GM23338 (cell line): ENCODE results near the gene IER5L.

ENCODE experiments used
- EZH2 ChIP-seq: fragments of 200-600 bp; sonication (generic); IDR thresholded peaks from one replicate; pipeline ENCODE4 v1.8.0; 2017; ENCODE audit warnings: antibody characterized with exemption, mild to moderate bottlenecking, low read depth; ENCODE audit not compliant: unreplicated experiment
- EZH2phosphoT487 ChIP-seq: fragments of 200-600 bp; sonication (generic); IDR thresholded peaks from one replicate; pipeline ENCODE4 v1.8.1; 2018; ENCODE audit warnings: antibody characterized with exemption; ENCODE audit not compliant: unreplicated experiment
- POLR2AphosphoS5 ChIP-seq: IDR thresholded peaks from 2 replicates; pipeline ENCODE4 v1.6.1; 2016; ENCODE audit warnings: antibody characterized with exemption, low read depth
- TF ChIP-seq, protein P1 (sequence below), 2 experiments: fragments of 200-600 bp in 1 of 2; sonication (generic) in 1 of 2; conservative IDR thresholded peaks; 2 replicates each; pipeline versions ENCODE4 v1.5.1 to v1.6.1; 2016 to 2017; ENCODE audit warnings: antibody characterized with exemption in 2 of 2, low read depth in 2 of 2, mild to moderate bottlenecking in 2 of 2, moderate library complexity in 1 of 2
- TF ChIP-seq, protein P2 (sequence below): IDR thresholded peaks from one replicate; pipeline ENCODE4 v1.6.1; 2018; ENCODE audit warnings: antibody characterized with exemption; ENCODE audit not compliant: unreplicated experiment

DNA sequence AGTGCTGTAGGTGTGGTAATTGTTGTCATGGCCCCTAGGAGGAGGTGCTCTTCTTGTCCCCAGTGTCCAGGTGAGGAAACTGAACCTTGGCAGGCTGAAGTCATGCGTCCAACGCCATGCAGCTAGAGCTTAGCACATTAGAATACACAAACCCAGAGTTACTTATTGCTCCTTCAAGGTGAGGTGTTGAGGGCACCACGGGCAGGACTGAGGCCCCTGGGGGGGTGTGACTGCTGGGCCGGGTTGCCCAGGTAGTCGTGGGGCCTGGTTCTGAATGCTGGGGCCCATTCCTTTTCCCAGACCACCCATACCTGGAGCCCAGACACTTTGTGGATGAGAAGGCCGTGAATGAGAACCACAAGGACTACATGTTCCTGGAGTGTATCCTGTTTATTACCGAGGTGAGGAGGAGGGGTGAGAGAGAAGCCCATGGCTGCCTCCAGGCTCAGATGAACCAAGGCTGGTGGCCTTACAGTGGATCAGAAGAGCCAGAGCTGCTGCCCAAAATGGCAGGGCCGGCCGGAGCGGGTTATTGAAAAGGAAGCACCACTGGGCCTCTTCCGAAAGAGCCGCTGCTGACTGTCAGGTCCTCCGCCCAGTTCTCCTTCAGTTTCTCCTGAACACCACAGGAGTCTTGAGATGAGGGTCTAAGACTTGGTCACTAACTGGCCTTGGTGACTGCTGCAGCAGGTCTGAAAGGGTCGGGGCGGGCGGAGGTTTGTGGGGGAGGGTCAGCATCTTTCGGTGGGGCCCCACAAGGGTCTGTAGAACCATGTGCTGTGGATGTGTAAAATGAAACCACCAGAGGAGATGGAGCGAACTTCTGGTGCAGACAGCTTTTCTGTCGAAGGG lies 40.5 kb downstream of the IER5L start:
- TF ChIP-seq, protein P1, sequence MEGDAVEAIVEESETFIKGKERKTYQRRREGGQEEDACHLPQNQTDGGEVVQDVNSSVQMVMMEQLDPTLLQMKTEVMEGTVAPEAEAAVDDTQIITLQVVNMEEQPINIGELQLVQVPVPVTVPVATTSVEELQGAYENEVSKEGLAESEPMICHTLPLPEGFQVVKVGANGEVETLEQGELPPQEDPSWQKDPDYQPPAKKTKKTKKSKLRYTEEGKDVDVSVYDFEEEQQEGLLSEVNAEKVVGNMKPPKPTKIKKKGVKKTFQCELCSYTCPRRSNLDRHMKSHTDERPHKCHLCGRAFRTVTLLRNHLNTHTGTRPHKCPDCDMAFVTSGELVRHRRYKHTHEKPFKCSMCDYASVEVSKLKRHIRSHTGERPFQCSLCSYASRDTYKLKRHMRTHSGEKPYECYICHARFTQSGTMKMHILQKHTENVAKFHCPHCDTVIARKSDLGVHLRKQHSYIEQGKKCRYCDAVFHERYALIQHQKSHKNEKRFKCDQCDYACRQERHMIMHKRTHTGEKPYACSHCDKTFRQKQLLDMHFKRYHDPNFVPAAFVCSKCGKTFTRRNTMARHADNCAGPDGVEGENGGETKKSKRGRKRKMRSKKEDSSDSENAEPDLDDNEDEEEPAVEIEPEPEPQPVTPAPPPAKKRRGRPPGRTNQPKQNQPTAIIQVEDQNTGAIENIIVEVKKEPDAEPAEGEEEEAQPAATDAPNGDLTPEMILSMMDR (conservative IDR thresholded peaks at IDR 0.05; ENCODE audit: low read depth in 2 of 2) = no peak
- no peak for TF ChIP-seq POLR2AphosphoS5
- TF ChIP-seq EZH2phosphoT487 = no peak
- no peak for TF ChIP-seq EZH2
- TF ChIP-seq, protein P2, sequence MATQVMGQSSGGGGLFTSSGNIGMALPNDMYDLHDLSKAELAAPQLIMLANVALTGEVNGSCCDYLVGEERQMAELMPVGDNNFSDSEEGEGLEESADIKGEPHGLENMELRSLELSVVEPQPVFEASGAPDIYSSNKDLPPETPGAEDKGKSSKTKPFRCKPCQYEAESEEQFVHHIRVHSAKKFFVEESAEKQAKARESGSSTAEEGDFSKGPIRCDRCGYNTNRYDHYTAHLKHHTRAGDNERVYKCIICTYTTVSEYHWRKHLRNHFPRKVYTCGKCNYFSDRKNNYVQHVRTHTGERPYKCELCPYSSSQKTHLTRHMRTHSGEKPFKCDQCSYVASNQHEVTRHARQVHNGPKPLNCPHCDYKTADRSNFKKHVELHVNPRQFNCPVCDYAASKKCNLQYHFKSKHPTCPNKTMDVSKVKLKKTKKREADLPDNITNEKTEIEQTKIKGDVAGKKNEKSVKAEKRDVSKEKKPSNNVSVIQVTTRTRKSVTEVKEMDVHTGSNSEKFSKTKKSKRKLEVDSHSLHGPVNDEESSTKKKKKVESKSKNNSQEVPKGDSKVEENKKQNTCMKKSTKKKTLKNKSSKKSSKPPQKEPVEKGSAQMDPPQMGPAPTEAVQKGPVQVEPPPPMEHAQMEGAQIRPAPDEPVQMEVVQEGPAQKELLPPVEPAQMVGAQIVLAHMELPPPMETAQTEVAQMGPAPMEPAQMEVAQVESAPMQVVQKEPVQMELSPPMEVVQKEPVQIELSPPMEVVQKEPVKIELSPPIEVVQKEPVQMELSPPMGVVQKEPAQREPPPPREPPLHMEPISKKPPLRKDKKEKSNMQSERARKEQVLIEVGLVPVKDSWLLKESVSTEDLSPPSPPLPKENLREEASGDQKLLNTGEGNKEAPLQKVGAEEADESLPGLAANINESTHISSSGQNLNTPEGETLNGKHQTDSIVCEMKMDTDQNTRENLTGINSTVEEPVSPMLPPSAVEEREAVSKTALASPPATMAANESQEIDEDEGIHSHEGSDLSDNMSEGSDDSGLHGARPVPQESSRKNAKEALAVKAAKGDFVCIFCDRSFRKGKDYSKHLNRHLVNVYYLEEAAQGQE = no peak
